ENCODE results near the gene DRD3. TPM values are rescaled to one million over a fixed set of nuclear protein-coding genes. Genes with fewer than 3 reads are reported as not detected.
A peak's percentile ranks its signal among the peaks of the same experiment; 100 is the strongest.

Gene DRD3
- total and polyA plus RNA-seq, 4 donors: 0.60 to 0.79 (median 0.63) TPM; not detected in 1

DNA sequence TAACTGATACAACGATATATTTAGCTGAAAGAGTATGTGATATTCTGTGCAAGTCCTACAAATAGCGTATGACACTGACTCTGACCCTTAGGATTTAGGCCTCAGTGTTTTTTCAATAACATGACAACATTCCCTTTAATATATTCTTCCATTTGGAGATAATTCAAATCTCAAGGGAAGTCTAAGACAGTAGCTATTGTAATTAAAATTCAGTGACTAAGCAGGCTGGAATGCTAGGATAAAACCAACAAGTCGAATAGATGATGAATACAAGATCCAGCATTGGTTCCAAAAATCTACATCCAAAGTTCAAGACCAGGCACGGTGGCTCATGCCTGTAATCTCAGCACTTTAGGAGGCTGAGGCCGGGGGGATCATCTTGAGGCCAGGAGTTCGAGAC is 66.2 kb downstream of the DRD3 start:
- H3K27ac ChIP-seq (ENCODE audit: low read depth, low read length): no peak overlapping the region
- H3K4me1 ChIP-seq (ENCODE audit: control insufficient read depth, insufficient read depth, low read length): no peaks in the 10 kb centered on the region
- 100% methylated on average over 3 of the region's 6 CpGs for WGBS (ENCODE audit: insufficient coverage)
- H3K4me3 ChIP-seq (ENCODE audit: low read depth, low read length): no peak overlapping the region
- no peaks in the 10 kb centered on the region for H3K27me3 ChIP-seq (ENCODE audit: control insufficient read depth, insufficient read depth, low read length)
- no peaks in the 10 kb centered on the region for H3K36me3 ChIP-seq (ENCODE audit: control insufficient read depth, insufficient read depth, low read length)
- DNase-seq (ENCODE audit: low read depth in 4 of 6, low spot score in 6 of 6): no peak
- no peaks in the 10 kb centered on the region for H3K9me3 ChIP-seq (ENCODE audit: control insufficient read depth, insufficient read depth, low read length)

DNA sequence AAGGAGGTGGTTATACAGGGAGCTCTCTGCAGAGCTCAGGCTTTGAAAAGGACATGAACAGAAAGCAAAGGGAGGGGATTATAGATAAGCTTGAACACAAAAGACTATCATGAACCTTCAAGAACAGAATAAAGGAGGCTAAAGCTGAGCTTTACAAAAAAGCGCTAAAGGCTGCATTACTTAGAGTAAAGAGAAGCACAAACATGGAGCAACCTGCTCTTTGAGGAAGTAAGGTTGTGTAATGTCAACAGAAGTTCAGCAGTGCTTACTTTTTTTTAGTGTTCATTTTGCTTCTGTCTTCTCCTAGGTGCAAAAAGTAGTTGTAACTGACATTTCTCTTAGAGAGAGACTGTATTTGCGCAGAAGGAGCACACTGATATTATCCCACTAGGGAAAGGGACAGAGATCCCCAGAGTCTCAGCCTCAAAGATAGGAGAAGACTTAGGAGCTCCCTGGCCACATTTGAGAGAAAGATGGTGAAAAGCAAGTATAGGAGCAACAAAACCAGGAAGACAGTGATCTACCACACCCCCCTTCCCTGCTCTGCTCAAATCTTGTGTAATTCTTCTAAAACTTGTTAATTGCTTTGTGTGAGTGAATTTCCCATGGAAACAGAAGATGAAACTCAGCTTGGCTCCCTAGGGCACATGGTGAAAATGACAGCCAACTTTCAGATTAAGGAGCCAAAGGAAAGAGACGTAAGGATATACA is 67.6 kb downstream of the DRD3 start:
- no peak overlapping the region for H3K27ac ChIP-seq (ENCODE audit: low read depth, low read length)
- no peaks in the 10 kb centered on the region for H3K27me3 ChIP-seq (ENCODE audit: control insufficient read depth, insufficient read depth, low read length)
- H3K4me1 ChIP-seq (ENCODE audit: control insufficient read depth, insufficient read depth, low read length): no peaks in the 10 kb centered on the region
- no peak overlapping the region for H3K4me3 ChIP-seq (ENCODE audit: low read depth, low read length)
- no peaks in the 10 kb centered on the region for H3K36me3 ChIP-seq (ENCODE audit: control insufficient read depth, insufficient read depth, low read length)
- 70% methylated on average over 2 of the region's 3 CpGs for WGBS (ENCODE audit: insufficient coverage)
- no peaks in the 10 kb centered on the region for H3K9me3 ChIP-seq (ENCODE audit: control insufficient read depth, insufficient read depth, low read length)
- no peak for DNase-seq (ENCODE audit: low read depth in 4 of 6, low spot score in 6 of 6)

DNA sequence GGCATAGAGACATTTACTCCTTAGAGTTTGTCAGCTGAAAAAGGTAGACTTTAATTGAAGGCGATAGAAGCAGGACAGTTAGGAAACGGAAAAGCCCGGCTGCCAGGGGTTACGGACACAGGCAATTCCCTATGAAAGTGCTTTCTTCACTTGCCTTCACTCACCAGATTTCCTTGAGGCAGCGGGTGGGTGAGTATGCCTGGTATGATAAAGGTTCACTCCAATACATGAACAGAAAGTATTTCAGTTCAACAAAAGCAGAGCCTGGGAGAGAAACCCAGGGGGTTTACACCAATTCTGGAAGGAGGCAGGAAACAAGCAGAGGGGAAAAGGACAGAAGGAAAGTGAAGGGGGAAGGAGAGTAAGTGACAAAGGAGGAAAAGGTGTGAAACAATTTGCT is 68.4 kb downstream of the DRD3 start:
- Histone ChIP-seq H3K27me3 (ENCODE audit: control insufficient read depth, insufficient read depth, low read length) (no peaks in the 10 kb centered on the region), H3K36me3 (ENCODE audit: control insufficient read depth, insufficient read depth, low read length) (no peaks in the 10 kb centered on the region), H3K9me3 (ENCODE audit: control insufficient read depth, insufficient read depth, low read length) (no peaks in the 10 kb centered on the region), H3K27ac (ENCODE audit: low read depth, low read length) (no peak overlapping the region), H3K4me1 (ENCODE audit: control insufficient read depth, insufficient read depth, low read length) (no peaks in the 10 kb centered on the region), H3K4me3 (ENCODE audit: low read depth, low read length) (no peak overlapping the region)
- WGBS (ENCODE audit: insufficient coverage): no CpG with 5 or more reads among the region's 5 CpGs
- DNase-seq (ENCODE audit: low read depth in 4 of 6, low spot score in 6 of 6): no peak

DNA sequence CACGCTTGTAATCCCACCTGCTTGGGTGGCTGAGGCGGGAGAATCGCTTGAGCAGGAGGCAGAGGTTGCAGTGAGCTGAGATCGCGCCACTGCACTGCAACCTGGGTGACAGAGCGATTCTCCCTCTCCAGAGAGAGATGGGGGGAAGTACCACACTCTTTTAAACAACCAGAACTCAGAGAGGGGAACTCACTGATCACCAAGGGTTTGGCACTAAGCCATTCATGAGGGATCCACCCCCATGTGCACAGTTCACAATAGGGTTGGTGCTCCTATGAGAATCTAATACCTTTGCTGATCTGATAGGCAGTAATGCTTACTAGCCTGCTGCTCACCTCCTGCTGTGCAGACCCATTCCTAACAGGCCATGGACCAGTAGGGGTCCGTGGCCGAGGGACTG is 70.7 kb downstream of the DRD3 start:
- H3K36me3 ChIP-seq (ENCODE audit: control insufficient read depth, insufficient read depth, low read length): no peaks in the 10 kb centered on the region
- no peaks in the 10 kb centered on the region for H3K4me1 ChIP-seq (ENCODE audit: control insufficient read depth, insufficient read depth, low read length)
- 100% methylated on average over 4 of the region's 8 CpGs for WGBS (ENCODE audit: insufficient coverage)
- H3K9me3 ChIP-seq (ENCODE audit: control insufficient read depth, insufficient read depth, low read length): no peaks in the 10 kb centered on the region
- DNase-seq (ENCODE audit: low read depth in 4 of 6, low spot score in 6 of 6): no peak
- H3K27me3 ChIP-seq (ENCODE audit: control insufficient read depth, insufficient read depth, low read length): no peaks in the 10 kb centered on the region
- H3K27ac ChIP-seq (ENCODE audit: low read depth, low read length): no peak overlapping the region
- no peak overlapping the region for H3K4me3 ChIP-seq (ENCODE audit: low read depth, low read length)

DNA sequence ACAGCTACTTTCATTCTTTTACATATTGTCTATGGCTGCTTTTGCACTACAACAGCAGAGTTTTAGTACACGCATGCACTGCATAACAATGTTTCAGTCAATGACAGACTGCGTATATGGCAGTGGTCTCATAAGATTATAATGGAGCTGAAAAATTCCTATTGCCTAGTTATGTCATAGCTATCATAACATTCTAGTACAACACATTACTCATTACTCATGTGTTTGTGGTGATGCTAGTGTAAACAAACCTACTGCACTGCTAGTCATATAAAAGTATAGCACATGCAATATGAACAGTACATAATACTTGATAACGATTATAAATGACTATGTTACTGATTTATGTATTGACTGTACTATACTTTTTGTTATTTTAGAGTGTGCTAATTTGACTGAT is 74.4 kb downstream of the DRD3 start:
- H3K9me3 ChIP-seq (ENCODE audit: control insufficient read depth, insufficient read depth, low read length): no peaks in the 10 kb centered on the region
- no CpG with 5 or more reads among the region's 3 CpGs for WGBS (ENCODE audit: insufficient coverage)
- no peaks in the 10 kb centered on the region for H3K36me3 ChIP-seq (ENCODE audit: control insufficient read depth, insufficient read depth, low read length)
- no peak for DNase-seq (ENCODE audit: low read depth in 4 of 6, low spot score in 6 of 6)
- H3K4me1 ChIP-seq (ENCODE audit: control insufficient read depth, insufficient read depth, low read length): no peaks in the 10 kb centered on the region
- no peak overlapping the region for H3K27ac ChIP-seq (ENCODE audit: low read depth, low read length)
- H3K27me3 ChIP-seq (ENCODE audit: control insufficient read depth, insufficient read depth, low read length): no peaks in the 10 kb centered on the region
- H3K4me3 ChIP-seq (ENCODE audit: low read depth, low read length): no peak overlapping the region

DNA sequence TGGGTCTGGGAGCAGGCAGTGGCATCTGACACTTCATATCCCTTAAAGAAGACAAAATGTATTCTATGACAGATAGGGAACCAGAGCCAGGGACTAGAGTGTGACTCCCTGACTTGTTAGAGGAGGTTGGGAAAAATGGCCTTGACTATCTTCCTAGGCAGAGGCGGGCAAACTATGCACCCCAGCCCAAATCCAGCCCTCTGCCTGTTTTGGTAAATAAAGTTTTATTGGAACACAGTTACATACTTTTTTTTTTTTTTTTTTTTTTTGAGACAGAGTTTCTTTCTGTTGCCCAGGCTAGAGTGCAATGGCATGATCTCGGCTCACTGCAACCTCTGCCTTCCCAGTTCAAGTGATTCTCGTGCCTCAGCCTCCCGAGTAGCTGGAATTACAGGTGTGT is 75.0 kb downstream of the DRD3 start:
- no peak for DNase-seq (ENCODE audit: low read depth in 4 of 6, low spot score in 6 of 6)
- 92% methylated on average over 3 of the region's 4 CpGs for WGBS (ENCODE audit: insufficient coverage)
- Histone ChIP-seq H3K27me3 (ENCODE audit: control insufficient read depth, insufficient read depth, low read length) (no peaks in the 10 kb centered on the region), H3K4me1 (ENCODE audit: control insufficient read depth, insufficient read depth, low read length) (no peaks in the 10 kb centered on the region), H3K36me3 (ENCODE audit: control insufficient read depth, insufficient read depth, low read length) (no peaks in the 10 kb centered on the region), H3K27ac (ENCODE audit: low read depth, low read length) (no peak overlapping the region), H3K4me3 (ENCODE audit: low read depth, low read length) (no peak overlapping the region), H3K9me3 (ENCODE audit: control insufficient read depth, insufficient read depth, low read length) (no peaks in the 10 kb centered on the region)

DNA sequence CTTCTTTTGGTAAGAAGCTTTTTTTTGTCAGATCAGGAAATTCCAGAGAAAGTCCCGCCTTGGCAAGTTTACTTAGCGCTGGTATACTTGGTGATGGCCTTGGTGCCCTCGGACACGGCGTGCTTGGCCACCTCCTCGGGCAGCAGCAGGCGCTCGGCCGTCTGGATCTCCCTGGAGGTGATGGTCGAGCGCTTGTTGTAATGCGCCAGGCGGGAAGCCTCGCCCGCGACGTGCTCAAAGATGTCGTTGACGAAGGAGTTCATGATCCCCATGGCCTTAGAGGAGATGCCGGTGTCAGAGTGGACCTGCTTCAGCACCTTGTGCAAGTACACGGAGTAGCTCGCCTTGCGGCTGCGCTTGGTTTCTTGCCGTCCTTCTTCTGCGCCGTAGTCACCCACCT is 75.7 kb downstream of the DRD3 start:
- H3K27ac ChIP-seq (ENCODE audit: low read depth, low read length): no peak overlapping the region
- H3K27me3 ChIP-seq (ENCODE audit: control insufficient read depth, insufficient read depth, low read length): no peaks in the 10 kb centered on the region
- no peak overlapping the region for H3K4me3 ChIP-seq (ENCODE audit: low read depth, low read length)
- no peaks in the 10 kb centered on the region for H3K4me1 ChIP-seq (ENCODE audit: control insufficient read depth, insufficient read depth, low read length)
- no peak for DNase-seq (ENCODE audit: low read depth in 4 of 6, low spot score in 6 of 6)
- 94% methylated on average over 27 of the region's 27 CpGs for WGBS (ENCODE audit: insufficient coverage)
- H3K9me3 ChIP-seq (ENCODE audit: control insufficient read depth, insufficient read depth, low read length): no peaks in the 10 kb centered on the region
- no peaks in the 10 kb centered on the region for H3K36me3 ChIP-seq (ENCODE audit: control insufficient read depth, insufficient read depth, low read length)

DNA sequence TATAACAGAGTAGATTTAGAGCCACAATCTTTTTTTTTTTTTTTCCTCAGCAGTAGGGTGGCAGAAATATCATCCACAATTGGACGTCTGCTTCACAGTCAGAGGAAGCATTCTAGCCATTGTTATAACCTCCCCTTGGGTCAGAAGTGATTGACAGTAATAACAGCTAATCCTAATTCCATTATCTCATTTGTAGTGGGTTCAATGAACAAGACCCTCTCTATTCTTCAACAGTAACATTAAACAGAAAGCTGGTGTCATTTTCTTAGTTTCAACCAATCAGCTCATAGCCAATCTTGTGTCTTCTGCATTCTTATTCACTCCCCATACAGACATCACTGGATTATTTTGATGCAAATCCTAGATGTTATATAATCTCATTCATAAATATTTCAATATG is 77.8 kb downstream of the DRD3 start:
- Histone ChIP-seq H3K27me3 (ENCODE audit: control insufficient read depth, insufficient read depth, low read length) (no peaks in the 10 kb centered on the region), H3K36me3 (ENCODE audit: control insufficient read depth, insufficient read depth, low read length) (no peaks in the 10 kb centered on the region), H3K4me3 (ENCODE audit: low read depth, low read length) (no peak overlapping the region), H3K9me3 (ENCODE audit: control insufficient read depth, insufficient read depth, low read length) (no peaks in the 10 kb centered on the region), H3K27ac (ENCODE audit: low read depth, low read length) (no peak overlapping the region), H3K4me1 (ENCODE audit: control insufficient read depth, insufficient read depth, low read length) (no peaks in the 10 kb centered on the region)
- no peak for DNase-seq (ENCODE audit: low read depth in 4 of 6, low spot score in 6 of 6)
- no CpG with 5 or more reads among the region's 1 CpG for WGBS (ENCODE audit: insufficient coverage)

DNA sequence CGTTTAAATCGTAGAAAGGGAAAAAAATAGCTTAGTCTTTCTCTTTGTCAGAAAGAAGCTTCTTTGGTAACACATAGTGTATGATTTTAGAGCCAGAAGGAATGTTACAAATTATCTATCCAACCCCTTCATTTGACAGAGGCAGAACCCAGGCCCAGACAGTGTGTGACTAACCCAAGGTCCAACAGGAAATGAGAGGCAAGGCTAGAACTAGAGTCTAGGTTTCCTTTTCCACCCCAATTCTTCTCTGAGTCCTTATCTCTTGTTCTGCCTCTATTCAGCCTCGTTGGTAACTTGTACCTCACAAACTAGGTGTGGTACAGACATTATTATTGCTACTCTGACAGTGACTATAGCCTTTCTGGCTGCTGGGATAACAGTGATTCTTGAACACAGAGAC is 83.1 kb downstream of the DRD3 start:
- Histone ChIP-seq H3K4me1 (ENCODE audit: control insufficient read depth, insufficient read depth, low read length) (no peaks in the 10 kb centered on the region), H3K27me3 (ENCODE audit: control insufficient read depth, insufficient read depth, low read length) (no peaks in the 10 kb centered on the region), H3K4me3 (ENCODE audit: low read depth, low read length) (no peak overlapping the region), H3K36me3 (ENCODE audit: control insufficient read depth, insufficient read depth, low read length) (no peaks in the 10 kb centered on the region), H3K27ac (ENCODE audit: low read depth, low read length) (no peak overlapping the region), H3K9me3 (ENCODE audit: control insufficient read depth, insufficient read depth, low read length) (no peaks in the 10 kb centered on the region)
- DNase-seq (ENCODE audit: low read depth in 4 of 6, low spot score in 6 of 6): no peak
- whole genome bisulfite sequencing (ENCODE audit: insufficient coverage): no CpG with 5 or more reads among the region's 3 CpGs

DNA sequence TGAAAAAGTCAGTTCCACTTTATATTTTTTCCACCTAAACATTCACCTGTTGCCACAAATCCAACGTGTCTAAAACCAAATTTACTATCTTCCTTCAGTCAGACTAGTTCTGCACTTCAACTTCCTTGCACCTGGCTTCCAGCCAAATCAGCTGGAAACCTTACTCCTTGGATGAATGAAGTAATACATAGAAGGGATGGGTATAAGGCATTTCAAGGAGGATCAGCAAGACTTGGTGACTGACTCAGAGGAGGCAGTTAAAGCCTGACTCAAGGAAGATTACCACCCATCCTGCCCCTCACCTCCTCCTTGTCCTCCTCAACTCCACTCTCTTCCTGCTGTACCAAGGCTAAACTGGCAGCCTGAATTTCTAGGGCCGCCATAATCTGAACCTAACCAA is 85.3 kb downstream of the DRD3 start:
- 100% methylated on average over 1 of the region's 2 CpGs for WGBS (ENCODE audit: insufficient coverage)
- H3K27me3 ChIP-seq (ENCODE audit: control insufficient read depth, insufficient read depth, low read length): no peaks in the 10 kb centered on the region
- H3K36me3 ChIP-seq (ENCODE audit: control insufficient read depth, insufficient read depth, low read length): no peaks in the 10 kb centered on the region
- no peak overlapping the region for H3K4me3 ChIP-seq (ENCODE audit: low read depth, low read length)
- no peaks in the 10 kb centered on the region for H3K9me3 ChIP-seq (ENCODE audit: control insufficient read depth, insufficient read depth, low read length)
- peak overlapping the region; percentile 3 for H3K27ac ChIP-seq (ENCODE audit: low read depth, low read length)
- H3K4me1 ChIP-seq (ENCODE audit: control insufficient read depth, insufficient read depth, low read length): no peaks in the 10 kb centered on the region
- peak in 2 of 6 donors; percentile 14 to 48 for DNase-seq (ENCODE audit: low read depth in 4 of 6, low spot score in 6 of 6)
